Lower leg skin (tissue), 4 donors: ENCODE results near the gene SYT17. TPM values are rescaled to one million over a fixed set of nuclear protein-coding genes. Genes with fewer than 3 reads are reported as not detected.

ENCODE experiments used
- DNase-seq, 2 donors: peaks; one replicate each; pipeline ENCODE4 v3.0.0-alpha.2; 2019; ENCODE audit warnings: low spot score in 2 of 2
- H3K4me3 ChIP-seq: fragments of 200-600 bp; sonication (generic); 2 replicates; pipeline ENCODE4 v1.5.1; 2017; ENCODE audit warnings: mild to moderate bottlenecking, low read depth; ENCODE audit not compliant: poor library complexity, severe bottlenecking
- POLR2A ChIP-seq, 2 donors: fragments of 450-650 bp; IDR thresholded peaks; one replicate each; pipeline ENCODE4 v1.6.1; 2016 to 2017; ENCODE audit warnings: antibody characterized with exemption in 2 of 2, mild to moderate bottlenecking in 1 of 2, moderate library complexity in 1 of 2
- whole genome bisulfite sequencing, 2 donors: methylation state at CpG; one replicate each; pipeline ENCODE4 v1.1.5; 2018; 5-methylcytosine and 5-hydroxymethylcytosine counted together
- intact Hi-C: fragments of 100-400 bp; cut with DNase I; formaldehyde crosslinking; loops from one replicate; pipeline ENCODE4 v1.15.0; 2023; ENCODE audit warnings: low total_unique reads
- total RNA-seq, 4 donors: library from RNA; depleted of rRNA; stranded (reverse); fragments of >200 nt; gene quantifications; one replicate each; pipeline ENCODE4 v1.1.0, GENCODE V29; 2016
- TF ChIP-seq, protein P1 (sequence below), 3 donors: fragments of 450-650 bp; IDR thresholded peaks; one replicate each; pipeline ENCODE4 v1.5.1; 2016; ENCODE audit warnings: antibody characterized with exemption in 3 of 3, mild to moderate bottlenecking in 3 of 3, moderate library complexity in 2 of 3

SYT17 gene
- total RNA-seq, 4 donors from 2014 or later = 3.7 to 9.0 (median 4.8) TPM

DNA sequence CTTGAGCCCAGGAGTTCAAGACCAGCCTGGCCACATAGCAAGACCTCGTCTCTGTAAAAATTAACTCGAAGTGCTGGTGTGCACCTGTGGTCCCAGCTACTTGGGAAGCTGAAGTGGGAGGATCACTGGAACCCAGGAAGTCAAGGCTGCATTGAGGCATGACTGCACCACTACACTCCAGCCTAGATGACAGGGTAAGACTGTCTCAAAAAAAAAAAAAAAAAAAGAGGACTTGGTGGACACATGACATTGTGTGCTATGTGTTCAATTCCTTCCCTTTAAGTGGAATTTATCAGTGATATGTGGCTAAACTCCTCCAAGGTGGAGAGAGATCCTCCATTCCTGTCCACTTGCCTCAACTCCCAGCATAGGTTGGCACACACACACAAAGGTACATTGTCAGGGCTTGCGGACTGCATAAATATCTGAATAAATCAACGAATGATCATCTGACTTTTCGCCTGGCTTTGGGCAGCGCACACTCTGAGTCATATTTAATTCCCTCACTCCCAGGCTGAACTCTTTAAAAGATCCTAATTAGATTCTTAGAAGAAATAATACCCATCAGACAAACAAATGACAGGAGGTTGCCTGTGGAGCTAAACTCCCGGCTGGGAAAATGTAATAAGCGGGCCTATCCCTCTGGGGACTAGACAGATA is 25.0 kb upstream of the SYT17 start:
- intact Hi-C loops = no loop called here
- TF ChIP-seq, protein P1, sequence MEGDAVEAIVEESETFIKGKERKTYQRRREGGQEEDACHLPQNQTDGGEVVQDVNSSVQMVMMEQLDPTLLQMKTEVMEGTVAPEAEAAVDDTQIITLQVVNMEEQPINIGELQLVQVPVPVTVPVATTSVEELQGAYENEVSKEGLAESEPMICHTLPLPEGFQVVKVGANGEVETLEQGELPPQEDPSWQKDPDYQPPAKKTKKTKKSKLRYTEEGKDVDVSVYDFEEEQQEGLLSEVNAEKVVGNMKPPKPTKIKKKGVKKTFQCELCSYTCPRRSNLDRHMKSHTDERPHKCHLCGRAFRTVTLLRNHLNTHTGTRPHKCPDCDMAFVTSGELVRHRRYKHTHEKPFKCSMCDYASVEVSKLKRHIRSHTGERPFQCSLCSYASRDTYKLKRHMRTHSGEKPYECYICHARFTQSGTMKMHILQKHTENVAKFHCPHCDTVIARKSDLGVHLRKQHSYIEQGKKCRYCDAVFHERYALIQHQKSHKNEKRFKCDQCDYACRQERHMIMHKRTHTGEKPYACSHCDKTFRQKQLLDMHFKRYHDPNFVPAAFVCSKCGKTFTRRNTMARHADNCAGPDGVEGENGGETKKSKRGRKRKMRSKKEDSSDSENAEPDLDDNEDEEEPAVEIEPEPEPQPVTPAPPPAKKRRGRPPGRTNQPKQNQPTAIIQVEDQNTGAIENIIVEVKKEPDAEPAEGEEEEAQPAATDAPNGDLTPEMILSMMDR (IDR thresholded peaks at IDR 0.05) = no peak
- no peak for TF ChIP-seq POLR2A (IDR thresholded peaks at IDR 0.05)
- WGBS, 2 donors = 56 to 61% methylated on average over 8 of the region's 8 CpGs
- no peak overlapping the region for H3K4me3 ChIP-seq
- no peak for DNase-seq

DNA sequence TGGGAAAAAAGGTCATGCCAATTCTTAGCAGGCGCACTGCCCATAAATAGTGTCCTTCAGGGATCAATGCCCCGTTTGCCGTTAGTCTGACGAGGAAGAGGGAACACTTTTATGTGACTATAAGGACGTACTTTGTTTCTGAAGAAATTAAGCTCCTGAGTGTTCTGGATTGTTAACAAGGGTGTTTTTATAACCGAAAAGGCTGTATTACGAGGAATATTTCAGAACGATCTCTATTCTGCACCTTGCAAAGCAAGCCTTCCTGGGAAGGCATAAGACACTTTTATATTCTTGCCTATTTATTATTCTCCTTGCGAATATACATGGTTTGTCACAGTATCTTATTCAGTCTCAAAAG is 24.5 kb upstream of the SYT17 start:
- H3K4me3 ChIP-seq = no peak overlapping the region
- WGBS, 2 donors = 43 to 57% methylated on average over 9 of the region's 9 CpGs
- TF ChIP-seq POLR2A (IDR thresholded peaks at IDR 0.05) = no peak
- TF ChIP-seq, protein P1 (IDR thresholded peaks at IDR 0.05) = no peak
- no peak for DNase-seq
- intact Hi-C loops = no loop called here

DNA sequence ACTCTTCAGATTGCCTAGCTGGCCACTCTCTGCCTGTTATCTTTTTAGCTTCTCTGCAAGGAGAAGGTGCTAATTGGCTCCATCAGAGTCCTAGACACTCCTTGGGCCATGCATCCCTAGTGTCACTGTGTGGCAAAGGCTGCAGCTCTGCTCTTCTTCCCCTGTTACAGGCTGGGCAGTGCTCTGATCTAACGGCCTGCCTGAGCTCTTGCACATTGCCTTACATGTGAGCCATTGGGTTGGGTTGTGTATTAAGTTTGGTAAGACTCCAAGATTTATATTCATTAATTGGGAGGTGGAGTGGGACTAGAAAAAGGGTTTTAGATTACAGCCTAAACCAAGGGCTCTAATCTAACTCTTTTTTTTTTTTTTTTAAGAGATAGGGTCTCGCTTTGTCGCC is 23.0 kb upstream of the SYT17 start:
- no peak overlapping the region for H3K4me3 ChIP-seq
- DNase-seq = no peak
- intact Hi-C loops = no loop called here
- 74 to 80% methylated on average over 3 of the region's 3 CpGs for WGBS, 2 donors
- TF ChIP-seq, protein P1 (IDR thresholded peaks at IDR 0.05) = no peak
- no peak for TF ChIP-seq POLR2A (IDR thresholded peaks at IDR 0.05)

DNA sequence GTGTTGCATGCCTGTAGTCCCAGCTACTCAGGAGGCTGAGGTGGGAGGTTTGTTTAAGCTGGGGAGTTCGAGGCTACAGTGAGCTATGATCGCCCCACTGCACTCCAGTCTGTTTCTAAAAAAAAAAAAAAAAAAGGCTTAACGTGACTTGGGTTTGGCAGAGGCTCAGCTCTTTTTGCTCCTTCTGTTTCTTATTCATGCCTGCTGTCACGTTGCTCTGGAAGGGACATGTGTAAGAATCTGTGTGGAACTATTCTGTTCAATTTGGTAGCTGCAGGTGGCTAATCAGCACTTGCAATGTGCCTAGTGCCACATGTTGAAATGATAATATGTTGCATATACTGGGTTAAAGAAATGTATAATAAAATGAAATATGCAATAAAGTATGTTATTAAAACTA is 20.9 kb upstream of the SYT17 start:
- no peak overlapping the region for H3K4me3 ChIP-seq
- TF ChIP-seq, protein P1 (IDR thresholded peaks at IDR 0.05) = no peak
- TF ChIP-seq POLR2A (IDR thresholded peaks at IDR 0.05) = no peak
- intact Hi-C loops = no loop called here
- DNase-seq = no peak
- 30 to 41% methylated on average over 4 of the region's 4 CpGs for WGBS, 2 donors

DNA sequence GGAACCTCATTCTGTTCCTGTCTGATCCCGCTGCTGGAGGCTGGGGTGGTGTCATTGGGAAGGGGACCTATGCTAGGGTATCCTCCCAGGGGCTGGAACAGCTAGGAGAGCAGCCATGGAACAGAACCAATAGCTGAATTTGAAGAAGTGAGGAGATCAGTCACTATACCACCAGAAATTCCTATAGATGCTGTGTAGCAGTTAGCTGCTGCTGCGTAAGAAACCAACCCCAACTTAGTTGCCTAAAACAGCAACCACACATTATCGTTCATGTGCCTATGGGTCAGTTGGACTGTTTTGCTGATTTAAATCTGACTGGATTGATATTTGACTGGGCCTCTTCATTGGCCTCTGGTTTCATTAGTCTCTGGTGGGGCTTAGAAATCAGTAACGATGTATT is 20.4 kb upstream of the SYT17 start:
- intact Hi-C loops = no loop called here
- no peak for TF ChIP-seq POLR2A (IDR thresholded peaks at IDR 0.05)
- TF ChIP-seq, protein P1 (IDR thresholded peaks at IDR 0.05) = no peak
- 94 to 95% methylated on average over 4 of the region's 4 CpGs for WGBS, 2 donors

DNA sequence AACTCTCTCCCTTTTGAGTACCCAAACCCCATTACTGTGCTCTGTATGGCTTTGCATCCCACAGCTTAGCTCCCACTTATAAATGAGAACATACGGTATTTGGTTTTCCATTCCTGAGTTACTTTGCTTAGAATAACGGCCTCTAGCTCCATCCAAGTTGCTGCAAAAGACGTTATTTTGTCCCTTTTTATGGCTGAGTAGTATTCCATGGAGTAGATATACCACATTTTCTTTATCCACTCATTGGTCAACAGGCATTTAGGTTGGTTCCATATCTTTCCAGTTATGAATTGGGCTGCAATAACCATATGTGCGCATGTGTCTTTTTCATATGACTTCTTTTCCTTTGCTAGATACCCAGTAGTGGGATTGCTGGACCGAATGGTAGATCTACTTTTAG is 19.9 kb upstream of the SYT17 start:
- DNase-seq = no peak
- H3K4me3 ChIP-seq = no peak overlapping the region
- TF ChIP-seq, protein P1 (IDR thresholded peaks at IDR 0.05) = no peak
- TF ChIP-seq POLR2A (IDR thresholded peaks at IDR 0.05) = no peak
- WGBS, 2 donors = 96 to 98% methylated on average over 5 of the region's 5 CpGs
- intact Hi-C loops = no loop called here

More for the DNA sequence above, 20.4 kb upstream of the SYT17 start:
- no peak overlapping the region for H3K4me3 ChIP-seq
- DNase-seq = no peak
